Measurements from ENCODE around the gene TKT.
"Not testable (repeated sequence)": the region's sequence is repeated elsewhere in the genome, so short reads cannot be mapped to it uniquely, and the experiment has no call there.

TKT gene

GRCh38 chr3:53300826-53301225 lies 45.0 kb upstream of the TKT start:
- no peak overlapping the region for H3K4me2 ChIP-seq (ENCODE audit: low read length)
- no peak overlapping the region for H3K27ac ChIP-seq (ENCODE audit: low read length)
- H2AFZ ChIP-seq (ENCODE audit: low read depth, low read length), result no peak overlapping the region
- no peaks in the 10 kb centered on the region for H3K27me3 ChIP-seq (ENCODE audit: low read depth, low read length)
- no peaks in the 10 kb centered on the region for H3K9me3 ChIP-seq (ENCODE audit: insufficient read depth, low read length)
- no peaks in the 10 kb centered on the region for H3K79me2 ChIP-seq (ENCODE audit: low read length)
- H3K9ac ChIP-seq (ENCODE audit: low read length), result no peak overlapping the region
- TF ChIP-seq EZH2phosphoT487 (IDR thresholded peaks at IDR 0.05; ENCODE audit: low read depth) (no peak), CTCF (IDR thresholded peaks at IDR 0.05; ENCODE audit: low read depth, low read length) (no peak)
- H3K4me1 ChIP-seq (ENCODE audit: low read length), result 0 out of 2 replicates have a peak, but pooled peaks cover 7% of the 10 kb centered on the region
- H4K20me1 ChIP-seq (ENCODE audit: insufficient read depth, low read length), result no peaks in the 10 kb centered on the region
- peaks cover 39% of the 10 kb centered on the region for H3K36me3 ChIP-seq (replicated peaks; ENCODE audit: low read depth, low read length)
- no peak overlapping the region for H3K4me3 ChIP-seq (ENCODE audit: low read length)

- not testable (repeated sequence) for H3K27ac ChIP-seq (ENCODE audit: low read length); H3K4me1 ChIP-seq (ENCODE audit: low read length)
Measured at GRCh38 chr3:53299611-53300023, 43.8 kb upstream of the TKT start.

GRCh38 chr3:53295410-53295809 lies 39.6 kb upstream of the TKT start:
- Histone ChIP-seq H3K27ac (ENCODE audit: low read length) (no peak overlapping the region), H3K9ac (ENCODE audit: low read length) (no peak overlapping the region), H2AFZ (ENCODE audit: low read depth, low read length) (no peak overlapping the region), H3K79me2 (ENCODE audit: low read length) (no peaks in the 10 kb centered on the region), H3K36me3 (replicated peaks; ENCODE audit: low read depth, low read length) (peaks cover 24% of the 10 kb centered on the region), H3K27me3 (ENCODE audit: low read depth, low read length) (no peaks in the 10 kb centered on the region), H3K4me2 (ENCODE audit: low read length) (no peak overlapping the region), H3K4me3 (ENCODE audit: low read length) (no peak overlapping the region), H4K20me1 (ENCODE audit: insufficient read depth, low read length) (no peaks in the 10 kb centered on the region), H3K4me1 (ENCODE audit: low read length) (0 out of 2 replicates have a peak, but pooled peaks cover 7% of the 10 kb centered on the region), H3K9me3 (ENCODE audit: insufficient read depth, low read length) (no peaks in the 10 kb centered on the region)
- TF ChIP-seq CTCF (IDR thresholded peaks at IDR 0.05; ENCODE audit: low read depth, low read length) (no peak), EZH2phosphoT487 (IDR thresholded peaks at IDR 0.05; ENCODE audit: low read depth) (no peak)

More at GRCh38 chr3:53299611-53300023, 43.8 kb upstream of the TKT start:
- H3K9ac ChIP-seq (ENCODE audit: low read length); H2AFZ ChIP-seq (ENCODE audit: low read depth, low read length); H3K4me3 ChIP-seq (ENCODE audit: low read length); H4K20me1 ChIP-seq (ENCODE audit: insufficient read depth, low read length); H3K9me3 ChIP-seq (ENCODE audit: insufficient read depth, low read length); H3K4me2 ChIP-seq (ENCODE audit: low read length); H3K27me3 ChIP-seq (ENCODE audit: low read depth, low read length); H3K79me2 ChIP-seq (ENCODE audit: low read length): not testable (repeated sequence)
- peak; percentile 92 for TF ChIP-seq CTCF (IDR thresholded peaks at IDR 0.05; ENCODE audit: low read depth, low read length)
- H3K36me3 ChIP-seq (replicated peaks; ENCODE audit: low read depth, low read length), result peaks cover 36% of the 10 kb centered on the region

- H3K36me3 ChIP-seq (replicated peaks; ENCODE audit: low read depth, low read length), result peaks cover 18% of the 10 kb centered on the region
Measured at GRCh38 chr3:53293867-53294266, 38.0 kb upstream of the TKT start.

More at GRCh38 chr3:53293867-53294266, 38.0 kb upstream of the TKT start:
- H3K27ac ChIP-seq (ENCODE audit: low read length), result no peak overlapping the region
- H3K4me3 ChIP-seq (ENCODE audit: low read length), result no peak overlapping the region
- TF ChIP-seq EZH2phosphoT487 (IDR thresholded peaks at IDR 0.05; ENCODE audit: low read depth) (no peak), CTCF (IDR thresholded peaks at IDR 0.05; ENCODE audit: low read depth, low read length) (no peak)
- no peaks in the 10 kb centered on the region for H3K9me3 ChIP-seq (ENCODE audit: insufficient read depth, low read length)
- H2AFZ ChIP-seq (ENCODE audit: low read depth, low read length), result no peak overlapping the region
- H3K4me1 ChIP-seq (ENCODE audit: low read length), result 0 out of 2 replicates have a peak, but pooled peaks cover 7% of the 10 kb centered on the region
- no peak overlapping the region for H3K9ac ChIP-seq (ENCODE audit: low read length)
- no peaks in the 10 kb centered on the region for H4K20me1 ChIP-seq (ENCODE audit: insufficient read depth, low read length)
- H3K4me2 ChIP-seq (ENCODE audit: low read length), result no peak overlapping the region
- no peaks in the 10 kb centered on the region for H3K27me3 ChIP-seq (ENCODE audit: low read depth, low read length)
- no peaks in the 10 kb centered on the region for H3K79me2 ChIP-seq (ENCODE audit: low read length)

Data from OCI-LY3 (cell line).